SKM-1 treated with dmso at 0.1 percent for 144 hours (cell line): ENCODE measurements around the gene MPZL2.
A peak's percentile ranks its signal among the peaks of the same experiment; 100 is the strongest.
"Not testable (repeated sequence)": the region's sequence is repeated elsewhere in the genome, so short reads cannot be mapped to it uniquely, and the experiment has no call there.

Source experiments
- DNase-seq: peaks from one replicate; lab custom pipeline; 2025; ENCODE audit not compliant: unreplicated experiment; lab: John Stamatoyannopoulos, UW

Gene MPZL2

GRCh38 chr11:118263695-118264568 is at the start of gene MPZL2:
TSS of gene MPZL2 (minus strand) at chr11:118264297. CDS start at chr11:118264153, 144 bp downstream.
- no peak for DNase-seq

GRCh38 chr11:118313242-118313641 is 49.1 kb upstream of the MPZL2 start:
- DNase-seq: no peak

- no peak for DNase-seq
Measured at GRCh38 chr11:118312328-118312727, 48.2 kb upstream of the MPZL2 start.

- no peak for DNase-seq
Measured at GRCh38 chr11:118311518-118311917, 47.4 kb upstream of the MPZL2 start.

GRCh38 chr11:118310781-118311485 is 46.8 kb upstream of the MPZL2 start:
- DNase-seq: no peak

- DNase-seq: no peak
Measured at GRCh38 chr11:118310271-118310670, 46.2 kb upstream of the MPZL2 start.

- not testable (repeated sequence) for DNase-seq
Measured at GRCh38 chr11:118308995-118309528, 45.0 kb upstream of the MPZL2 start.

- DNase-seq: no peak
Measured at GRCh38 chr11:118306556-118306955, 42.5 kb upstream of the MPZL2 start.

GRCh38 chr11:118305726-118306125 is 41.6 kb upstream of the MPZL2 start:
- DNase-seq: no peak

GRCh38 chr11:118304568-118305248 is 40.6 kb upstream of the MPZL2 start, which contains the start of gene CD3E:
TSS of gene CD3E (plus strand) at chr11:118304730. CDS start at chr11:118304953, 223 bp downstream.
- no peak for DNase-seq

- no peak for DNase-seq
Measured at GRCh38 chr11:118304227-118304567, 40.1 kb upstream of the MPZL2 start.

GRCh38 chr11:118301600-118302195 is 37.6 kb upstream of the MPZL2 start:
- no peak for DNase-seq

GRCh38 chr11:118295815-118296454 is 31.8 kb upstream of the MPZL2 start:
- peak; percentile 24 for DNase-seq

GRCh38 chr11:118295199-118295598 is 31.1 kb upstream of the MPZL2 start:
- no peak for DNase-seq

GRCh38 chr11:118294053-118294452 is 30.0 kb upstream of the MPZL2 start:
- DNase-seq: no peak

- peak; percentile 7 for DNase-seq
Measured at GRCh38 chr11:118291477-118292135, 27.5 kb upstream of the MPZL2 start.

GRCh38 chr11:118290923-118291322 is 26.8 kb upstream of the MPZL2 start:
- peak; percentile 26 for DNase-seq

GRCh38 chr11:118289401-118289800 is 25.3 kb upstream of the MPZL2 start:
- no peak for DNase-seq

GRCh38 chr11:118287006-118287405 is 22.9 kb upstream of the MPZL2 start:
- no peak for DNase-seq

GRCh38 chr11:118286545-118286944 is 22.4 kb upstream of the MPZL2 start:
- DNase-seq: no peak
